Lower lobe of right lung (tissue), 2 donors: ENCODE data around the gene TOMT. TPM values are rescaled to one million over a fixed set of nuclear protein-coding genes. Genes with fewer than 3 reads are reported as not detected.
"Not testable (repeated sequence)": the region's sequence is repeated elsewhere in the genome, so short reads cannot be mapped to it uniquely, and the experiment has no call there.

Experiments
- ATAC-seq, 2 donors: fragments of 200-7000 bp; cut with Tn5 transposase; one replicate each; pipeline ENCODE4 v1.9.1; 2020 to 2022; ENCODE audit warnings: mild to moderate bottlenecking in 2 of 2, moderate library complexity in 2 of 2
- DNase-seq: peaks from one replicate; pipeline ENCODE4 v3.0.0-alpha.2; 2020
- H3K27ac ChIP-seq: fragments of 200-600 bp; one replicate; pipeline ENCODE4 v1.8.0; 2022
- H3K27me3 ChIP-seq: fragments of 200-600 bp; one replicate; pipeline ENCODE4 v1.8.0; 2022; ENCODE audit warnings: low read depth
- H3K36me3 ChIP-seq: fragments of 200-600 bp; one replicate; pipeline ENCODE4 v1.8.0; 2022; ENCODE audit warnings: mild to moderate bottlenecking
- H3K4me1 ChIP-seq: fragments of 200-600 bp; one replicate; pipeline ENCODE4 v1.8.0; 2022
- H3K4me3 ChIP-seq: fragments of 200-600 bp; one replicate; pipeline ENCODE4 v1.8.0; 2022; ENCODE audit warnings: mild to moderate bottlenecking
- H3K9me3 ChIP-seq: fragments of 200-600 bp; one replicate; pipeline ENCODE4 v1.8.0; 2022
- intact Hi-C: fragments of 100-400 bp; cut with DNase I; formaldehyde crosslinking; loops from one replicate; pipeline ENCODE4 v1.11.0; 2022
- total RNA-seq: library from RNA; stranded (reverse); fragmentation: NEBNext Ultra II Directional; extraction: Animal tissue kit (Norgen Biotek cat#: 25700); gene quantifications from one replicate; pipeline ENCODE4 v1.2.1, GENCODE V29; 2021
- TF ChIP-seq, protein P1 (sequence below): fragments of 200-600 bp; IDR thresholded peaks from one replicate; pipeline ENCODE4 v1.8.0; 2022; ENCODE audit warnings: antibody characterized with exemption, mild to moderate bottlenecking
- donor health status: DM: no; HTN: yes; CAD: no; lungs with severe emphysema.

TOMT gene
- total RNA-seq, 1 donor from 2014 or later = not detected

GRCh38 chr11:72124046-72124445 is 18.3 kb downstream of the TOMT start:
- Histone ChIP-seq H3K27me3 (no peaks in the 10 kb centered on the region), H3K36me3 (no peaks in the 10 kb centered on the region), H3K9me3 (no peaks in the 10 kb centered on the region), H3K4me3 (no peak overlapping the region), H3K27ac (no peak overlapping the region), H3K4me1 (no peaks in the 10 kb centered on the region)
- ATAC-seq (peak in 1 of 2 donors; percentile 29), DNase-seq (no peak)
- intact Hi-C loops = no loop called here
- TF ChIP-seq, protein P1, sequence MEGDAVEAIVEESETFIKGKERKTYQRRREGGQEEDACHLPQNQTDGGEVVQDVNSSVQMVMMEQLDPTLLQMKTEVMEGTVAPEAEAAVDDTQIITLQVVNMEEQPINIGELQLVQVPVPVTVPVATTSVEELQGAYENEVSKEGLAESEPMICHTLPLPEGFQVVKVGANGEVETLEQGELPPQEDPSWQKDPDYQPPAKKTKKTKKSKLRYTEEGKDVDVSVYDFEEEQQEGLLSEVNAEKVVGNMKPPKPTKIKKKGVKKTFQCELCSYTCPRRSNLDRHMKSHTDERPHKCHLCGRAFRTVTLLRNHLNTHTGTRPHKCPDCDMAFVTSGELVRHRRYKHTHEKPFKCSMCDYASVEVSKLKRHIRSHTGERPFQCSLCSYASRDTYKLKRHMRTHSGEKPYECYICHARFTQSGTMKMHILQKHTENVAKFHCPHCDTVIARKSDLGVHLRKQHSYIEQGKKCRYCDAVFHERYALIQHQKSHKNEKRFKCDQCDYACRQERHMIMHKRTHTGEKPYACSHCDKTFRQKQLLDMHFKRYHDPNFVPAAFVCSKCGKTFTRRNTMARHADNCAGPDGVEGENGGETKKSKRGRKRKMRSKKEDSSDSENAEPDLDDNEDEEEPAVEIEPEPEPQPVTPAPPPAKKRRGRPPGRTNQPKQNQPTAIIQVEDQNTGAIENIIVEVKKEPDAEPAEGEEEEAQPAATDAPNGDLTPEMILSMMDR = no peak

DNA sequence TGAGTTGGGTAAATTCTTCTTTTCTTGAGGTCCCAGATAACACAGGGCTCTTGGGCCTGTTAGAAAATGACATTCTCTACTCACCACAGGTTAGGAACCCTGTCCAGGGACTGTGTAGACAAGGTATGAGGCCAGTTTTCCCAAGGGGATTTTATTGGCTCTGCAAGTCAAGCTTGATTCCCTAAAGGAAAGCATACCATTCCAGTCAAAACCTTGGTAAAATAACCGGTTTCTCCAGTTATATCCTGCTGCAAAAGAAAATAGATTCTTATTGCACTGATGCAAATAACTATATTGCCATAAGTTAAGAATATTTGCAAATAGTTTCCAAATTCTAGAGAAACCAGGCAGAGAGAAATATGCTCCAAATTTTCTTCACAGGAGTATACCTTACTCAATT is 20.2 kb downstream of the TOMT start:
- Histone ChIP-seq H3K36me3 (no peaks in the 10 kb centered on the region), H3K27ac (no peak overlapping the region), H3K4me1 (no peaks in the 10 kb centered on the region), H3K27me3 (no peaks in the 10 kb centered on the region), H3K4me3 (no peak overlapping the region), H3K9me3 (no peaks in the 10 kb centered on the region)
- DNase-seq (no peak), ATAC-seq (no peak)
- TF ChIP-seq, protein P1 = no peak
- intact Hi-C loops = no loop called here

DNA sequence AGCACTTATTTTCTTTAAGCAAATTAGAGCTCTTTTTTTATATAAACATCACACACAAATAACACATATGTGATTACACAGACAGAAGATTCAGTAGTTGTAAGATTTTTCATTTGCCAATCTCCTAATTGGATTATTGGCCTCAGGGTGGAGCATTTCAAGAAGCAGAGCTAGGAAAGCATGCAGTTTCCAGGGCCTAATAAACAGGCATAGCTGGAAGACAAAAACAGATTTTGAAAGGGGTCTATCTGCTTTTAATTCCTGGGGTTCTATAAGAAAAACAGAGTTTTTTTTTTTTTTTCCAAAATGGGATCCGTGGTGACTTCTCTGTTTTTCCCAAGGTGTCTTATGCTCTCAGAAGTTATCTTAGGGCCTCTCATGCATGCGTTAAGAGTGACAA is 22.2 kb downstream of the TOMT start:
- H3K36me3 ChIP-seq = no peaks in the 10 kb centered on the region
- ATAC-seq (no peak), DNase-seq (no peak)
- no peak overlapping the region for H3K27ac ChIP-seq
- H3K9me3 ChIP-seq = no peaks in the 10 kb centered on the region
- no peak overlapping the region for H3K4me3 ChIP-seq
- H3K4me1 ChIP-seq = no peaks in the 10 kb centered on the region
- intact Hi-C loops = no loop called here
- TF ChIP-seq, protein P1 = no peak
- H3K27me3 ChIP-seq = no peaks in the 10 kb centered on the region

- no peaks in the 10 kb centered on the region for H3K27me3 ChIP-seq
- H3K4me1 ChIP-seq = no peaks in the 10 kb centered on the region
- no peak for ATAC-seq
- TF ChIP-seq, protein P1 = no peak
- H3K4me3 ChIP-seq = no peak overlapping the region
- H3K27ac ChIP-seq = no peak overlapping the region
- H3K9me3 ChIP-seq = no peaks in the 10 kb centered on the region
- intact Hi-C loops = no loop called here
- no peak for DNase-seq
- H3K36me3 ChIP-seq = no peaks in the 10 kb centered on the region
Observed at GRCh38 chr11:72129381-72129780, 23.7 kb downstream of the TOMT start.

GRCh38 chr11:72132646-72133045 is 26.9 kb downstream of the TOMT start:
- TF ChIP-seq, protein P1 = no peak
- H3K27ac ChIP-seq = peak overlapping the region; percentile 13
- H3K36me3 ChIP-seq = no peaks in the 10 kb centered on the region
- intact Hi-C loops = no loop called here
- ATAC-seq (peak in 1 of 2 donors; percentile 39), DNase-seq (no peak)
- H3K4me3 ChIP-seq = no peak overlapping the region
- H3K4me1 ChIP-seq = no peaks in the 10 kb centered on the region
- H3K9me3 ChIP-seq = no peaks in the 10 kb centered on the region
- H3K27me3 ChIP-seq = no peaks in the 10 kb centered on the region

DNA sequence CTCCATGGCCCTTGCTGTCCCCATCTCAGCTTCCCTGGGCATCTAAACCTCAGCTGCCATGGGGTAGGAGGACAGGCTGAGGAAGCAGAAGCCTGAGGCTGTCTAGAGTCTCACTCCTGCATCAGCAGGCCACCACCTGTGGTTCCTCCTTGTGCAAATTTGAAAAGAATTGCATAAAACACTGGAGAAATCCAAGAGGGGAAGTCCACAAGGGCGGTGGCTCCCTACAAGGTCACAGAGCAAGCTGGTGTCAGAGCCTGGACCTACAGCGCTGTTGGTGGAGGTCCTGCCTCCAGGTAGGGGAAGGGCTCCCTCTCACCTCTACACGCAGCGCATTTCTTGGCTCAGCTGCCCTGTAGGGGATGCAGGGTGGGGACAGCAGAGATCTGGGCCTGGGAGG is 29.7 kb downstream of the TOMT start, which contains the start of gene FOLR3:
Gene FOLR3, plus strand, starts transcription at position 253 of the 400 bp plus-strand sequence. CDS start 228 bp downstream, outside the sequence.
- H3K4me1 ChIP-seq, H3K4me3 ChIP-seq, H3K27me3 ChIP-seq, H3K36me3 ChIP-seq, H3K9me3 ChIP-seq, intact Hi-C loops, H3K27ac ChIP-seq: not testable (repeated sequence)
- DNase-seq = peak; percentile 75
- ATAC-seq = peak; percentile 46 to 71
